ENCODE measurements around the gene BNIP5.
A peak's percentile ranks its signal among the peaks of the same experiment; 100 is the strongest.
"Not testable (repeated sequence)": the region's sequence is repeated elsewhere in the genome, so short reads cannot be mapped to it uniquely, and the experiment has no call there.

The BNIP5 gene

DNA sequence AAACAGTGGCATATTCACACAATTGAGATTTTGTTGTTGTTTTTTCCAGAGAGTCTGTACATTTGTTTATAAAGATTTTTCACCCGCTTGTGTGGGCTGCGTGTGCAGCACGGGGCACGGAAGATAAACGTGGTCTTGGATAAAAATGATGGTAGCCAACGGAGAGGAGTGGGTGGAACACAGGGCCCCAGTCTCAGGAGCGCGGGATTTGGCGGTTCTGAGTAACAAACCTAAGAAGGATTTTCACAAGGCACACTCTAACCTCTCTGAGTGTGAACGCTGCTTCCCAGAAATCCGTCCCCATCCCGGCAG, 3.6 kb upstream of the BNIP5 start:
- H3K4me3 ChIP-seq (ENCODE audit: low read depth, low read length): no peak overlapping the region
- TF ChIP-seq, protein P1, sequence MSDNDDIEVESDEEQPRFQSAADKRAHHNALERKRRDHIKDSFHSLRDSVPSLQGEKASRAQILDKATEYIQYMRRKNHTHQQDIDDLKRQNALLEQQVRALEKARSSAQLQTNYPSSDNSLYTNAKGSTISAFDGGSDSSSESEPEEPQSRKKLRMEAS (IDR thresholded peaks at IDR 0.05; ENCODE audit: low read depth, low read length): no peak
- TF ChIP-seq POLR2A (IDR thresholded peaks at IDR 0.05; ENCODE audit: extremely low read depth, insufficient read length) (no peak), MYC (IDR thresholded peaks at IDR 0.05; ENCODE audit: low read depth, low read length) (no peak)
- TF ChIP-seq, protein P2, sequence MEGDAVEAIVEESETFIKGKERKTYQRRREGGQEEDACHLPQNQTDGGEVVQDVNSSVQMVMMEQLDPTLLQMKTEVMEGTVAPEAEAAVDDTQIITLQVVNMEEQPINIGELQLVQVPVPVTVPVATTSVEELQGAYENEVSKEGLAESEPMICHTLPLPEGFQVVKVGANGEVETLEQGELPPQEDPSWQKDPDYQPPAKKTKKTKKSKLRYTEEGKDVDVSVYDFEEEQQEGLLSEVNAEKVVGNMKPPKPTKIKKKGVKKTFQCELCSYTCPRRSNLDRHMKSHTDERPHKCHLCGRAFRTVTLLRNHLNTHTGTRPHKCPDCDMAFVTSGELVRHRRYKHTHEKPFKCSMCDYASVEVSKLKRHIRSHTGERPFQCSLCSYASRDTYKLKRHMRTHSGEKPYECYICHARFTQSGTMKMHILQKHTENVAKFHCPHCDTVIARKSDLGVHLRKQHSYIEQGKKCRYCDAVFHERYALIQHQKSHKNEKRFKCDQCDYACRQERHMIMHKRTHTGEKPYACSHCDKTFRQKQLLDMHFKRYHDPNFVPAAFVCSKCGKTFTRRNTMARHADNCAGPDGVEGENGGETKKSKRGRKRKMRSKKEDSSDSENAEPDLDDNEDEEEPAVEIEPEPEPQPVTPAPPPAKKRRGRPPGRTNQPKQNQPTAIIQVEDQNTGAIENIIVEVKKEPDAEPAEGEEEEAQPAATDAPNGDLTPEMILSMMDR (IDR thresholded peaks at IDR 0.05; ENCODE audit: low read depth, low read length): no peak
- DNase-seq (ENCODE audit: low read depth): no peak

DNA sequence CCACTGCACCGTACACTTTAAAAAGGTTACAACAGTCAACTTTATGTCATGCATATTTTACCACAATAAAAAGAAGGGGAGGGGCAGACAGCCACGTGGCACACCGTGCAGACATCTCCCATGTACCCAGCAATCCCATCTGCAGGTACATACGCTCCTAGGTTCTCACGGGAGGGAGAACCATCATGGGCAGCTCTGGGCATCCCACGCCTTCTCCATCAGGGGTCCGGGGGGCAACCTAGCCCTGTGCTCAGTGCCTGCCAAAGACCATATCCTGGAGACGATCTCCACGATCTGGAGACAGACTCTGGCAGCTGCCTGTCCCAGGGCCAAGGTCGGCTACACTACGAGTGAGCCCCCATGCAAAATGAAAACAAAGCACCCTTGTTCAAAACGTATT, 2.5 kb upstream of the BNIP5 start:
- TF ChIP-seq, protein P2 (IDR thresholded peaks at IDR 0.05; ENCODE audit: low read depth, low read length): no peak
- TF ChIP-seq, protein P1 (IDR thresholded peaks at IDR 0.05; ENCODE audit: low read depth, low read length): no peak
- TF ChIP-seq POLR2A (IDR thresholded peaks at IDR 0.05; ENCODE audit: extremely low read depth, insufficient read length): no peak
- H3K4me3 ChIP-seq (ENCODE audit: low read depth, low read length): no peak overlapping the region
- no peak for DNase-seq (ENCODE audit: low read depth)

DNA sequence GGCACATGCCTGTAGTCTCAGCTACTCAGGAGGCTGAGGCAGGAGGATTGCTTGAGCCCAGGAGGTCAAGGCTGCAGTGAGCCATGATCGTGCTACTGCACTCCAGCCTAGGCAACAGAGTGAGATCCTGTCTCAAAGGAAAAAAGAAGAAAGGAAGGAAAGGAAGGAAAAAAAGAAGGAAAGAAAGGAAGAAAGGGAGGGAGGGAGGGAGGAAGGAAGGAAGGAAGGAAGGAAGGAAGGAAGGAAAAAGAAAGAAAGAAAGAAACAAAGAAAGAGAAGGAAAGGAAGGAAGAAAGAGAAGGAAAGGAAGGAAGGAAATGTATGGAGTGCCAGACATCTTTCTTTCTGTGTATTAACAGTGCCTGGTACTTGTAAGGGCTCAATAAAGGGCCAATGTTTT, 1.5 kb upstream of the BNIP5 start:
- not testable (repeated sequence) for H3K4me3 ChIP-seq (ENCODE audit: low read depth, low read length); DNase-seq (ENCODE audit: low read depth)

DNA sequence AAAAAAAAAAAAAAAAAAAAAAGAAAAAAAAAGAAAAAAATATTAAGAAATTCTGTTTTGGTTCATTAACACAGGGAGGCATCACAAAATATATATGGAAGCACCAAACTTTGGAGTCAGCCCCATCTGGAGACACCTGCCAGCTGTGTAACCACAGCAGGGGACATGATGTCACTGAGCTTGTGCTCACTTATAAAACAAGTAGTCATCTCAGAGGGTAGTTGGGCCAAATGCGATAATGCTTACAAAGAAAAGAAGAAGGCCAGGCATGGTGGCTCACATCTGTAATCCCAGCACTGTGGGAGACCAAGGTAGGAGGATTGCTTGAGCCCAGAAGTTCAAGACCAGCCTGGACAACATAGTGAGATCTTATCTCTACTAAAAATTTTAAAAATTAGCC, 1.1 kb upstream of the BNIP5 start:
- TF ChIP-seq, protein P1 (IDR thresholded peaks at IDR 0.05; ENCODE audit: low read depth, low read length): no peak
- TF ChIP-seq MYC (IDR thresholded peaks at IDR 0.05; ENCODE audit: low read depth, low read length): no peak
- TF ChIP-seq, protein P2 (IDR thresholded peaks at IDR 0.05; ENCODE audit: low read depth, low read length): no peak
- TF ChIP-seq POLR2A (IDR thresholded peaks at IDR 0.05; ENCODE audit: extremely low read depth, insufficient read length): no peak
- DNase-seq (ENCODE audit: low read depth): peak; percentile 23
- H3K4me3 ChIP-seq (ENCODE audit: low read depth, low read length): no peak overlapping the region

DNA sequence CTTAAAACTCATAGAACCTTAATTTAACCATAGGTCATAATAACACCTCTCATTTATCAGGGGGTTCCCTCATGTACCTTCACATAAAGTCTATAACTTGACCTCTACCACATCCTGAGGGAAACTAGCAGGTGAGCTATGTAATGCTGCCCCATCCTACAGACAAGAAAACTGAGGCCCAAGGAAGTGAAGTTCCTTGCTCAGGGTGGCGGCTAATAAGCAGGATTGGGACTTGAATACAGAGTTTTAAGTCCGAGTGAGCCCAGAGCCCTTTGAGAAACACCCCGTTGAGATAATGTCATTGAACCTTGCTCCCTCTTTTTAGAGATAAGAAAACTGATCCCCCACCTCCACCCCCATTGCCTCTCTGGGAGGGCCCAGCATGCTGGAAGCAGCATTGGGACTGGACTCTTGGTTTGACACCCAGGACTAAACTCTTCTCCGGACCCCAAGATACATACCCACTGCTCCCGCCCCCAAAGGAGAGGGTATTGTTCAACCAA, 429 bp downstream of the BNIP5 start:
- no peak for DNase-seq (ENCODE audit: low read depth)
- no peak for TF ChIP-seq POLR2A (IDR thresholded peaks at IDR 0.05; ENCODE audit: extremely low read depth, insufficient read length)
- TF ChIP-seq MYC (IDR thresholded peaks at IDR 0.05; ENCODE audit: low read depth, low read length): no peak
- TF ChIP-seq, protein P1 (IDR thresholded peaks at IDR 0.05; ENCODE audit: low read depth, low read length): no peak
- TF ChIP-seq, protein P2 (IDR thresholded peaks at IDR 0.05; ENCODE audit: low read depth, low read length): no peak
- no peak overlapping the region for H3K4me3 ChIP-seq (ENCODE audit: low read depth, low read length)

DNA sequence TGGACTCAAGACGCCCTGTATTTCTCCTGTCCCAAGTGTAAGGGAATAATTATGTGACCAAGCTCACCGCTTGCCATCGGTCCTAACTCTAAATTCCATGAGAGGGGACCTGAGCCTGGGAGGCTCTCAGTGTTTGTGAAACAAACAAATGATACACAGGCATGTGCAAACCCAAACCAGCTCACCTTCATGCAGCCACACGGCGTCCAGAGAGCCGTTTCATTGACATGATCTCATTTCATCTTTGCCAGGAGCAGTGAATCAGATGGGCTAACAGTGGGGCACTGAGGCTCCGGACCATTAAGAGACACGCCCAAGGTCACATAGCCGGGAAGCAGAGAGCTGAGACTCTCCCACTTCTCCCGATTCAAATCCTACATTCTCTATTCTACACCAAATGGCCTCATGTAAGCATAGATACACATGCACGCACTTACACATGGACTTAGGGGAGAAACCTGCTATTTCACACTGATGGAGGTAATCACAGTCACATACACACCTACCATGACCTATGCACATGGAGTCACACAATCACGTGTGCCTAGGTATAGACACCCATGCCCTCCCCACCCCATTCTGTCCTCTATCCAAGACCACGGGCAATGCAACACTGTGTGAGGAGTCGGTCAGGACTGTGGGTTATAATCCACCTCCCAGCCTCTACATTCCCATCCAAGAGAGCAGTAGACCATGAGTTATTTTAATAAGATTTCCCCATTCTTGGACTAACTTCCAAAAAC, 1.1 kb downstream of the BNIP5 start:
- H3K4me3 ChIP-seq (ENCODE audit: low read depth, low read length): no peak overlapping the region
- TF ChIP-seq, protein P2 (IDR thresholded peaks at IDR 0.05; ENCODE audit: low read depth, low read length): no peak
- TF ChIP-seq POLR2A (IDR thresholded peaks at IDR 0.05; ENCODE audit: extremely low read depth, insufficient read length) (no peak), MYC (IDR thresholded peaks at IDR 0.05; ENCODE audit: low read depth, low read length) (no peak)
- TF ChIP-seq, protein P1 (IDR thresholded peaks at IDR 0.05; ENCODE audit: low read depth, low read length): no peak

More for the DNA sequence above, 1.1 kb downstream of the BNIP5 start:
- DNase-seq (ENCODE audit: low read depth): no peak
